GM21786 (cell line): Measurements from ENCODE around the gene PACSIN2.

Source experiments
- ATAC-seq: cut with Tn5 transposase; IDR thresholded peaks from one replicate; pipeline ENCODE4 v1.9.1; 2021; ENCODE audit not compliant: unreplicated experiment

PACSIN2 gene

DNA sequence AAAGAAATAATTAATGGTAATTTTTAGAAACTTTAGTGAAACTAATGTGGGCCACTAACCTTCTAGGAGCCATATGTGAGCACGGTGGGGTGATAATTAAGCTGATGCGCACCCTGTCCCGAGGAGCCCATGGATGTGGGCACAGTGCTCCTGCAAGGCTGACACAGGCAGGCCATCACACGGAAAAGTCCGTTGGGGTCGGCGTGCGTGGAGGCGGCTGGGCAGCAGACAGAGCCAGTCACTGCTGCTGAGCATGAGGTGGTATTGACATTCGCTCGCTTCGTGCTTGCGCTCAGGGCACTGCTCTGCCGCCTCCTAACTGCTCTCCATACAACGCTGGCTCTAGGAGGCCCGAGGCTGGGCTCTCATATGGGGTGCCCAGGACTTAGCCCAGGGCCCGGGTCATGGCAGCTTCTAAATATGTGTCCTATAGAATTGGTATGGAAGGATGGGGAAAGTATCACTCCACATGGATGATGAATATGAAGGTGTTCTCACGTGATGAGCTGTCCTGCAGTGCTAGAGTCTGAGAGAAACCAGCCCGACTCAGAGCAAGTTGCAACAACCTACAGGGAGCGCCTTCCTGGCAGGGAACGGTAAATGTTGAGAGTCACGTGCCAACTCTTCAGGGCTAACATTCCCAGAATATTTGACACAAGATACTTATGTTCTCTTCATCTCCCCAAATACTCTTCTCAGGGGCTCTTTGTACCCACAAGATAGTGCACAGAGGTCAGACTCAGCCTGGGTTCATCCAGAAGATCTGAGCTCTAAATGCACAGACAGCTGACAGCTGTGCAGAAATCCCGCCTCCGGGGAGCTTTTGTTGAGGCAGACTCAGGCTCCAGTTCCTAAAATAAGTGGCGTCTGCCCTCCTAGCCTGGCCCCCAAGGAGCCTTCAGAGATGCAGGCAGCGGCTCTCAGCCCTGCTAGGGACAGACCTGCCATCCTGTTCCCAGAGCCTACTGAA is 107.3 kb downstream of the PACSIN2 start:
- no peak for ATAC-seq

DNA sequence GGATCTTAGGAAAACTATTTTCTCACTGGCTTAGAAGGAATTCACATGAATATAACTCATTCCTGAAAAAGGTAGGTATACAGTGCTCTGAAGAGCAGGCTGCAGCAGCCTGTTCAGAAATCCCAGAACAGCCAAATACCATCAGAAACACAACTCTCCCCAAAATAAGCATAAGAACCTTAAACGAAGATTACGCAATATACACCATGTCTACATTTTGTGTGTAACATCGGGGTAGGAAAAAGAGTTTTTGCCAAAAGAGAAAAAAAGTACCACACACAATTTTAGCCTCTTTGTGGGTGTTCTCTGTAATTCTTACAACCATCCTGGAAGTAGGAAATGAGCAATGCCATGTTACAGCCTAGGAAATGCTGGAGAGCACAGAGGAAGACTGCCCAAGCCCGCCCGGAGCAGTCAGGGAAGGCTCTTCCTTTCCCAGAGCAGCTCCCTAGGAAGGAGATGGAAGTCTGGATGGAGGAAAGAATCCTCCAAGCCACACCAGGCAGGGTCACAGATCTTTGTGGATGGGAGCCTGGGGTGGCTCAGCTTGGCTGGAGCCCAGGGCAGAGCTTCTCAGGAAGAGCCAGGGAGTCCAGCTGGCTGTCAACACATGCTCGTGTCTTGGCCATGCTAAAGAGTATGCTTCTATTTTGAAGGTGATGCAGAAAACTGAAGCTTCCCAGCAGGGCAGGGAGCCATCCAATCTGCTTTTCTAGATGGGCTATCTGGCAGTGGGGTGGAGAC is 108.2 kb downstream of the PACSIN2 start:
- no peak for ATAC-seq

DNA sequence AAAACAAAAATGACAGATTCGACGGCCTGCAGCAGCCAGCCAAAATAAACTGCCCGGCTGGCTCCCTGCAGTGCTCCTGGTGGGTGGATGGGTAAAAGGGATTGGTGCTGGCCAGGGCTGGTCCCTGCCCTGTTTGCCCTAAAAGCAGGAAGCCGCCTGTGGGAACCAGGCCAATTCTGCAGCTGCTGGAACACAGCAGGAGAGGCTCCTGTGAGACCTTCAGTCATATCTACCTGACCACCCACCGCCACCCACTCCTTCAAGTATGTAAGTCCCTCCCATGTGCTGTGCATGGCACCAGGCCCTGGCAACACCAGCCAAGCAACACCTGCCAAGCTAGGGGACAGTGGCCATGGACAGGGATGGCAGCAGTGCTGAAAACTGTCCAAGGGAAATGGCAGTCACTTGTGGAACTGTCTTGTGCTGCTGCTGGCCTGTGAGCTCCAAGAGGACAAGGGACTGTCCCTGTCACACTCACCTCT is 109.2 kb downstream of the PACSIN2 start:
- no peak for ATAC-seq

DNA sequence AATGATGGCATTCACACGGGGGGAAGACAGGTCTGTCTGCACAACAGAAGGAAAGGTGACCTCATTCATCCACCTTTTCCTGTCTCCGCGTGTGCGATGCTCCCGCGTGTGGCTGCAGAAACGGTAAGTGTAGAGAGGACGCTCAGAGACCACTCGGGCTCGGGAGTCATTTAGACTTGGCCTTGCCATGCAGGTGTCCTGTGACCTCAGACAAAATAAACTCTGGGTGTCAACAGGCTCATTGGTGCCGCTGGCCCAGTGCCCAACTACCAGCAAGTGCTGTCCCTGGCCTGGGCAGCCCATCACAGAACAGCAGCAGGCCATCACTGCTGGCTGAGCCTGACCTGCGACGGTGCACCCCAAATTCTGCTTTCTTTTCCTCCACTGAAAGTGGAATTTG is 109.7 kb downstream of the PACSIN2 start:
- no peak for ATAC-seq

DNA sequence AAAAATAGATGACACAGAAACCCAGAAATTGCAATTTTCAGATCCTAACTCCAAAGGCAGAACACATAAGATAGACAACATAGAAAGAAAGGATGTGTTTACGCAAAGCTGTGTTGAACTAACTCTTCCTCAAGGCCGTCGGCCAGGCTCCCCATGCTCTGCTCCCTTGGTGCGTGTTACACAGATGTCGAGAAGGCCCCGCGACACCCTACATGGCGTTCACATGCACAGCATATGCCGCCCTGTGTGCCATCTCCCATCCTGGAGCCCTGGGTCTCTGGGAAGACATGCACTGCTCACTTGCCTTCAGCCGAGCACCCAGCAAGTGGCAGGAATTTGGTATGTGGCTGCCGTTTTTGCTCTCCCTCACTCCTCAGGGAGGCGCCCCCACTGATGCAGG is 110.9 kb downstream of the PACSIN2 start:
- ATAC-seq, result no peak

DNA sequence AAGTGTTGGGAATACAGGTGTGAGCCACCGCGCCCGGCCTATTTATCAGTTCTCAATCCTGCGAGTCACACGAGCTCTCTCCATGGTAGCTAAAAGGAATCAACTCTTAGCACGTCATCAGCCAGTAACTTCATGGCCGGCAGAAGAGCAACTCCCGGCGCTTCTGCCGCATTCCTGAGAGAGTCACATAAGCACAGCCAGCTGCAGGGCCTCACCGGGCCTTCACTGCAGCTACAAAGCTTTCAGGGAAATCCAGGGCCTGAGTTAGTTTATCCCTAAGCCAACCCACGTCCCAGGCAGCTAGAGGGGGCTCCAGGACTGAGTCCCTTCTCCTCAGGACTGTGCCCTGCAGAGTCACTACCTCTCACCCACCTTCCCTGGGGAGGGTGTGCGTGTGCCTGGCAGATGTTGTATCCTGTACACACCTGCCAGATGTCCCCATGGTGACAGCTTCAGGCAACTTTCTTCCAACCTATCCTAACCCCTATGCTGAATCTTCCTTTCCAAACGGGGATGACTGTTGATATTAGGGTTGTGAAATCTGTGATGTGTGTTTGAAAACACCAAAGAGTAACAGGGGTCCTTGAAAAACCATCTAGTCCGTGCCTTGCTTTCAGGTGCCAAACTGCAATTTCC is 112.0 kb downstream of the PACSIN2 start:
- ATAC-seq, result no peak

DNA sequence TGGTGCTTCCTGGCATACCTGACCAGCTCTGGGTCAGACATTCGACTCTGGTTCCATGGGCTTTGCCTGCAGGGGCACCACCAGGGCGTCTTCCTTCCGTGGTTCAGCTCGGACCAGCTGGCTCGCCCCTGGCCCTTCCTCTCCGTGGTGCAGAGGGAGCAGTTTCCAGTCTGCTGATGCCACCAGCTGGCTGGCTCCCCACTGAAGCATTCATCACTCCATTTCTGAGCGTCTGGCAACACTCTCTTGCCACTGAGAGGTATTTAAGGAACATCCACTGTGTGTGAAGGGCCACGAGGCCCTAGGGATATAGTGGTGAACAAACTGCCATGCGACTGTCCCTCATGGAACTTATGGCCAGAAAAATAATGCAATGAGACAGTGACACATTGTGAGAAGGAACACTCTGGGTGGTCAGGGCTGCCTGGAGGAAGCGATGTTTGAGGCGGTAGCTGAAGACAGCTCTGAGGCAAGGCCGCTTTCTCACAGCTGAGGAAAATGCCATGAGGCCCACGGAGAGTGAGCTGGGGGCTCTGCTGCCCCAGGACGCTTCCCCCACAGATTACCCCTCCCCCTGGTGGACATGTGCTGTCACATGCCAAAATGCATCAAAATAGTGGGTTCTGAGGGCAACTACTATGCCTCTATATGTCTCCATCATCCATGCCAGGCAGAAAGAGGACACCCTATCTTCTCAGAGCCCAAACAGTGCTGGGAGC is 113.0 kb downstream of the PACSIN2 start:
- ATAC-seq, result no peak

DNA sequence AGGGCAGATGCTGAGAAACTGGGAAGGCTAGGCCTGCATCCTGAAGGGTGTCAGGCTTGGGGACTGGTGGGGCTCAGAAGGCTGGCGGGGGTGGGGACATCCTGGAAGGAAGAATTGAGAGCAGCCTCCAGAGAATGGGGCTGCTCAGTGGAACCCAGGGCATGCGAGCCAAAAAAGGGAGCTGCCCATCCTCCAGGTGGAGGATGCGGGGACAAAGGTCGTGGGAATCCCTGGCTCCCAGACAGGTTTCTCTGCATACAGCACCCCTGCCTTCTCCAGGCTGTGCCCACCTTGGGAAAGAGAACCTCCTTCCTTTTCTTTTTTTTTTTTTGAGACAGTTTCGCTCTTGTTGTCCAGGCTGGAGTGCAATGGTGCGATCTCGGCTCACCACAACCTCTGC is 117.0 kb downstream of the PACSIN2 start:
- ATAC-seq, result no peak

DNA sequence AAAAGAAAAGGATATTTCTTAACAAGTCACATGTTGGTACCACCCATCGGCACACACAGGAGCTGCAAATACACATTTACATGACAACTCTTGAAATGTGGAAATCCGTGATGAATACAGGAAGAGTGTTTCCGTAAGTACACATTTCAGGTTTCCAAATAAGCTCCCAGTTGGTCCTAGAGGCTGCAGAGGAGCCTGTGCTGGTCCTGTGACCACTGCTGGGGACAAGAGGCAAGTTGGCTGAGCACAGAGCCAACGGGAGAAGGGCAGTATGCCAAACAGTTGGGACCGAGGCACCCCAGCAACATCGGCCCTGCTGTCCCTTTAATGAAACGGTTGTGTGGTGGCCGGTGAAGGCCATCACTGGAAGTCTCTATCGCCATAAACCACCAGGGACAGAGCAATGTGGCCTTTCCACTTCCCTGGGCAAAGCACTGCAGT is 119.4 kb downstream of the PACSIN2 start:
- no peak for ATAC-seq

DNA sequence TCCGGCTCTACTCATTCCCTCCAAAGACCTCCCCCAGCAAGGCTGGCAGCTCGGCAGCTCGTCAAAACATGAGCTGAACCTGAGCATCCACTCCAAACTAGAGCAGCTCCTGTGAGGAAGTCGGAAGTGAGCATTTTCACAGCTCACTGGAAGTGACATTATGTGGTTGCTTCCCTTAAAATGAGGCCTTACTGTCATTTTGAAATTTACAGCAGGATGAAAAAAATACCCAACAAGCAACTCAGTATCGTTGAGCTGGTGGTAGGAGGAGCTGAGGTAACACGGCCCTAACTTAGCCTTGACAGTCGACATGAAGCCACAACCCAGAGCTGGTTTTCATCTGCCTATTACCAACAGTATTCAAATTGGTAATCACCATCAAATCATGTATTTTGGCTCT is 119.9 kb downstream of the PACSIN2 start:
- no peak for ATAC-seq

DNA sequence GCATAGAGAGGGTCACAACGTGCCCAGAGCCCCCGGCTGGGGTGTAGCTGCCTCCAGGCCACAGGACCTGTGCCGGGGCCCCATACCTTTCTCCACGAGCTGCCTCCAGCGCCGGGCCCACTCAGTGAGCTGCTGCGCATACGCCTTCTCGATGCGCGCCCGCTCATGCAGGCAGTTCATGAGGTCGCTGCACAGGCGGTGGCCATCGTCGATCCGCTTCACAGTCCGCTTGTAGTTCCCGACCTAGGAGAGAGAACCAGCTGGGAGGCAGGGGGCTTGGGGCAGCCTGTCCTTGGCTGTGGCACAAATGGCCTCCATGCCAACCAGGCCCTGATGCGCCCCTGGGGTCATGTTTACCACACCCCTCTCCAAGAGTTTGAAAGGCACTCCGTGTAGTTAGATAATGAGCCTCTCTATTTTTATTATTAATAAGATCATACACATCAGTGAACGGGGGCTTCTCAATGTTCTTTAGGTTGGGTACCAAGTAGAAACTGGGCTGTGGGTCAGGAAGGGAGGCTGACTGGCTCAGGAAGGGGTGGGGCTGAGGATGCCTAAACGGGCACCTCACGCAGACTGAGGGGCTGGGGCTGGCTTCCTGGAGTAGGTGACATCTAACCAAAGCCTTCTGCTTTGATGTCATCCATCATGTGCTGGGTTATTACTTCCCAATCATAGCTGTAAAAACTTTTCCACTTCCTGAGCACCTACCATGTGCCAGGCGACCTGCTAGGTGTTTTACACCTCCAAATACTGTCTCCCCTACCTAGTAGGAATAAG is 121.4 kb downstream of the PACSIN2 start:
- no peak for ATAC-seq

DNA sequence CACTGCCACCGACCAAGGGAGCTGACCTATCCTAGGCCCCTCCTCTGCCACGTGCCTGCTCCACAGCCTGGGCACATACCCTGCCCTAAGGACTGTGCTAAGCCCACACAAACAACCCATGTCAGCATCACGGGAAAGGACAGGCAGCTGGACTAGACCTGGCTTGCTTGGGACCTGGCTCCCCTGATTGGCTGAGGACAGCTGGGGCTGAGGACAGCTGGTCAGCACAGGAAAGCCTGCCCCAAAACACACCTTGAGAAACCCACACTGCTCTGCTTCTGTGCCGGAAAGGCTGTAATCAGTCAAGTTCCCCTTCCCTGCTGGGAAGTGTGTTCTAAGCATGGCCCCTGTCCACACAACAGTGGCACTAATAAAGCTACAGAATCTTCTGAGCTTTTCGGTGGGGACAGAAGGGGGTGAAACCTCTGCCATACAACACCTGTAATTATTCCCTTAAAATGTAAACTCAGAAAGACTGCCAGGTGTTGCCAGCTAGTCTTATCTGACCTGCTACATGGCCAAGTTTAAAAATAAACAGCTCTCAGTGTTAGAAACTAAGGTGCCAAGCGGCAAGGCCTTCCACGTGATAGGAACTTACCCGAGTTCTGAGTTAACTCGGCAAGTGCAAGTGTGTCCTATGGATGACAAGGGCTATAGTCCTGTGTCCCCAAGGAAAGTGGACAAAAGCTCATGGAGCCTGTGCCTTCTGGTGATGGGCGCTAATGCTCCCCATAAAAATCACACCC is 122.2 kb downstream of the PACSIN2 start:
- no peak for ATAC-seq

DNA sequence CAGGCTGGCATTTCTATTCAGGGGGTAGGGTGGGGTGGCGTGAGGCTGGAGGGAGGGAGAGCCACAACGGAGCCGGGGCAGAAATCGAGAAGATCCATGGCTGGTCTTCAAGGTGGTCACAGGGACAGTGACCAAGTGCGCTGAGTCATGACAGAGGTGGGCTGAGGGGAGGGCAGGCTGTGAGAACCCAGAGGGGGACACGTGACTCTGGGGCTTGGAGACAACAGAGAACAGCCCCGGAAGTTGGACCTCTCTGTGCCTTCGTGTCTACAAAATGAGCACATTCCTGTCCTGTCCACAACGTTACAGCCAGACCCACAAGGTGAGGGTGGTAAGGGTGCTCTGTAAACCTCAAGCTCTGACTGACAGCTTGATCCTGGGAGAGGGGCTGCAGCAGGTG is 122.8 kb downstream of the PACSIN2 start:
- no peak for ATAC-seq

DNA sequence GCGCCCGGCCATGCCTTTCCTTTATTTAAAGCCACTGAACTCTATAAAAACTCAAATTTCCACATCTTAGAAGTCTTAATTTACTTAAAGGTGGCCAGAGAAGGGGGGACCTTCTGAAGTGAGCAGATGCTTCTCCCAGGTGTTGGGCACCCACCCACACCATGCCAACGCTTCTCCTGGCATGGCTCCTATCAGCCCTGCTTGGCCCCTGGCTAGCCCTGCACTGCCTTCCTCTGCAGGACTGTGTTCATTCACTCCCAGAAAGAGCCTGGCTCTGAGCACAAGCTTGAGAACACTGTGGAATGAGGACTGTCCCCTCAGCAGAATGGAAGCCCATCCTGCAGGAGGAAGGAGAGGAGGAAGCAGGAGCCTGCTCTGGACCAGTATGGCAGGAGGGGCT is 123.3 kb downstream of the PACSIN2 start:
- no peak for ATAC-seq

DNA sequence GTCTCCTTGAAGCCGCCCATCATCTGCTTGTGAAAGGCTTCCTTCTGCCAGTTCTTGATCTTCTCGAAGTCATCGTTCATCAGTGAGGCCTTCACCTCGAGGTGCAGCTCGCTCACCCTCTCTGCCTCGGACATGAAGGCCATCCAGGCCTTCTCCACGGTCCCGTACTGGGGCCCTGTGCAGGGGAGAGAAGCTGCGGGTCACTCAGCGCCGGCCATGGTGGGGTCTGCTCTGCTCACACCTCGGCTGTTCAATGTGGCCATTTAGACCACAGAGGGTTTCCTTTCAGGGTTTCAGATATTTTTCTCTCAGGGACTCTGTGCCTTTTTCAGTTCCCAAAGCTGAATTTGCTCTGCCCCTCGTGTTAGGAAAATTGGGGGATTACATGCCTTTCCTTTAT is 123.9 kb downstream of the PACSIN2 start:
- no peak for ATAC-seq

DNA sequence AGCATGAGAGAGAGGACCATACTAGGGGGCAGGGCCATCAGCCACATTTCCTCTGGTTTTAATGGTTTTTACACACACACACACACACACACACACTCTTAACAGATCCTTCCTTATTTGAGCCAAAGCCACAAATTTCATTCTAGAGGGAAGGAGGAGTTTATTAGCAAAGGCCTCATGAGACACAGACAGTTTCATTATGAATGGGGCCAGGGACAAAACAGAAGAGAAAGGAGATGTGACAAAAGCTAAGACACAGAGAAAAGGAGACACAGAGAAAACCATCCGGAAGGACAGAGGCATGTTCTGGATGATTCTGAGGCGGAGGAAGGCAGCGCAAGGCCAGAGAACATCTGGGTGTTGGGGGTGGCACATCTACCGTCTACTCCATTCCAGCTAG is 125.6 kb downstream of the PACSIN2 start:
- ATAC-seq, result peak; percentile 53

DNA sequence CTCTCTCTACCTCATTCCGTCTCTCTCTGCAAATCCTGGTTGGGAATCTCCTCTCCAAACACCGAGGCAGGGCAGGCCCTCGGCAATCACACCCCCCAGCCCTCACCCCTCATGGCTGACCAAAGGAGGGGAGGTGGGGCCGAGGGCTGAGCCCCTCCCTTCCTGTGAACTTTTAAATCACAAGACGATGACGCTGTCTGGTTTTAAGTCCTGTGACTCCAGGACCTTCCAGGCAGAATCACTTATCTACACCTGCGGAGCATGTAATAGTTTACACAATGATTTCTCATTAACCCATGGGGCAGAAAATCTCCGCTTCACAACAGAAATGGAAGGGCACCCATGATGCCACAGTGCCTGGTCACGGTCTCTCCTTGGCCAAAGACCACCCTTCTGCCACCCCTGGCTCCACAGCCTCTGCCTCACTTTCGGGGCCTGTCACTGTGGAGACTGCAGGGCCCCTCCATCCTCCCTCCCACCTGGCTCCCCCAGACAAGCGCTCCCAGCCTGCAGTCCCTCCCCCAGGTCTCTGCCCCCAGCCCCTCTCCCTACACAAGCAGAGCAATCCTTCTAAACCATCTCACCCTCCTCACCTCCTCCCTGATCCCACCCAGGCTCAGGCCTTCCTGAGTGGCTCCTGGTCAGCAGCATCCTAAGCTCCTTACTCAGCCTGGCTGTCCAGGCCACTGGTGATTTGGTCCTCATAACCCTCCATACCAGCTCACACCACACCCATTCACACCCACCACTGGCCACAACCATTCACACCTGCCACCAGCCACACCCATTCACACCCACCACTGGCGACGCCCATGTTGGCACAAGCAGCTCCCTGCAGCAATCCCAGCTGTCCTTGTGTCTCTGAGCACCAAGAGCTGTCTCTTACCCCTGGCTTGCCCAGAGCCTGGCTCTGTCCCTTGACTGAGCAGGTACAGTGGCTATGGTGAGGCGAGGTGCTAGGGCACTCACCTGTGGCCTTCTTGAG is 127.1 kb downstream of the PACSIN2 start:
- ATAC-seq, result no peak

DNA sequence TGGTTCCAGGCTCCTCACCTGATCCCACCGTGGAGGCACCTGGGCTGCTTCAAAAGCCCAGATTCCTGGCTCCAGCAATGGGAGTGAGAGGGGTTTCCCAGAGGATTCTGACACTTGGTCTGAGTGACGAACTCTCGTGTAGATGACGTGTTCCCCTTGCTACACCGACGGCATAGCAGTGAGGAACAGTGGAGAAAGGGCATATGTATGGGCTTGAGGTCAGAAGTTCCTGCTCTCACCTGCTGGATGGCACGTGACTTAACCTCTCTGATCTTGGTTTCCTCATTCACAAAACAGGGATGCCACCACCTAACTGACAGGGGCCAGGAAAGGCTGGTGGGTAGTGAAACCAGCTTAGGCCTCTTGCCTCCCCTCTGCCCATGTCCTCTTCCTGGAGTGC is 127.8 kb downstream of the PACSIN2 start:
- no peak for ATAC-seq
